ENCODE data around the gene TRIM45.

- no peak for TF ChIP-seq EZH2 (IDR thresholded peaks at IDR 0.05)
- TF ChIP-seq CTCF (IDR thresholded peaks at IDR 0.05): no peak
Observed at GRCh38 chr1:117138561-117138960, 17.0 kb upstream of the TRIM45 start.

Measured in neural progenitor cell (in vitro differentiated cells).